NK-92 (cell line): Measurements from ENCODE around the gene ZFTA.
"Not testable (repeated sequence)": the region's sequence is repeated elsewhere in the genome, so short reads cannot be mapped to it uniquely, and the experiment has no call there.

ENCODE experiments used
- DNase-seq: peaks from one replicate; lab custom pipeline; 2025; ENCODE audit not compliant: unreplicated experiment; lab: John Stamatoyannopoulos, UW

The ZFTA gene

GRCh38 chr11:63768237-63769041 lies at the start of gene ZFTA:
ZFTA (minus strand) TSS chr11:63768775; CDS start chr11:63768622, 153 bp downstream.
- DNase-seq: no peak

- DNase-seq: no peak
Measured at GRCh38 chr11:63817758-63818498, 49.4 kb upstream of the ZFTA start.

- no peak for DNase-seq
Measured at GRCh38 chr11:63816732-63817131, 48.2 kb upstream of the ZFTA start.

- DNase-seq: no peak
Measured at GRCh38 chr11:63816166-63816565, 47.6 kb upstream of the ZFTA start.

GRCh38 chr11:63814383-63814736 lies 45.8 kb upstream of the ZFTA start:
- no peak for DNase-seq

GRCh38 chr11:63813563-63814382 lies 45.2 kb upstream of the ZFTA start:
- DNase-seq: no peak

- no peak for DNase-seq
Measured at GRCh38 chr11:63813035-63813562, 44.5 kb upstream of the ZFTA start, which contains the start of gene SPINDOC. SPINDOC (plus strand) TSS chr11:63813456; CDS start chr11:63813687, 231 bp downstream.

GRCh38 chr11:63811522-63811921 lies 42.9 kb upstream of the ZFTA start:
- no peak for DNase-seq

GRCh38 chr11:63810383-63810782 lies 41.8 kb upstream of the ZFTA start:
- DNase-seq: not testable (repeated sequence)

- no peak for DNase-seq
Measured at GRCh38 chr11:63805844-63806415, 37.4 kb upstream of the ZFTA start.

GRCh38 chr11:63804259-63804658 lies 35.7 kb upstream of the ZFTA start:
- DNase-seq: no peak

- DNase-seq: no peak
Measured at GRCh38 chr11:63802637-63803414, 34.3 kb upstream of the ZFTA start.

- no peak for DNase-seq
Measured at GRCh38 chr11:63800921-63801320, 32.3 kb upstream of the ZFTA start.

GRCh38 chr11:63795066-63795465 lies 26.5 kb upstream of the ZFTA start:
- no peak for DNase-seq

- DNase-seq: no peak
Measured at GRCh38 chr11:63793161-63793560, 24.6 kb upstream of the ZFTA start.

GRCh38 chr11:63791495-63792167 lies 23.1 kb upstream of the ZFTA start:
- DNase-seq: no peak

GRCh38 chr11:63785823-63786222 lies 17.2 kb upstream of the ZFTA start:
- DNase-seq: no peak

GRCh38 chr11:63783925-63784592 lies 15.5 kb upstream of the ZFTA start:
- DNase-seq: no peak

- no peak for DNase-seq
Measured at GRCh38 chr11:63782749-63783148, 14.2 kb upstream of the ZFTA start.
